GM21528 (cell line): Measurements from ENCODE around the gene GALNT9.
"Not testable (repeated sequence)": the region's sequence is repeated elsewhere in the genome, so short reads cannot be mapped to it uniquely, and the experiment has no call there.

Experiments used
- ATAC-seq: cut with Tn5 transposase; IDR thresholded peaks from one replicate; pipeline ENCODE4 v1.9.1; 2021; ENCODE audit warnings: mild to moderate bottlenecking, moderate library complexity; ENCODE audit not compliant: unreplicated experiment, low FRiP score

GALNT9 gene

DNA sequence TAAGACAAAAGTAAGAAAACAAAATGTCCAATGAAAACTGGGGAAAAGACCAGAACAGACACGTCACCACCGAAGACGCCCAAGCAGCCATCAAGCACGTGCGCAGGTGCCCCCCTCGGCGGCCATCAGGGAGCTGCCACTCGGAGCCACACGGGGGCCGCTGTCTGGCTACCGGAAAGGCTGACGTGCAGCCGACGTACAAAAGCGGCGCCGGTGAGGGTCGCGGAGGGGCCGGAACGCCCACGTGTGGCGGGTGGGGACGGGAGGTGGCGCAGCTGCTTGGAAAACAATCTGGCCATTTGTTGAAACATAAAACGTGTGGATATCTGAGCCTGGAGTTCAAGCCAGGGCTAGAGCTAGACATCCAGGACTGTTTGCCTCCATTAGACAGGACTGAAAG is 60.7 kb downstream of the GALNT9 start:
- ATAC-seq = no peak

DNA sequence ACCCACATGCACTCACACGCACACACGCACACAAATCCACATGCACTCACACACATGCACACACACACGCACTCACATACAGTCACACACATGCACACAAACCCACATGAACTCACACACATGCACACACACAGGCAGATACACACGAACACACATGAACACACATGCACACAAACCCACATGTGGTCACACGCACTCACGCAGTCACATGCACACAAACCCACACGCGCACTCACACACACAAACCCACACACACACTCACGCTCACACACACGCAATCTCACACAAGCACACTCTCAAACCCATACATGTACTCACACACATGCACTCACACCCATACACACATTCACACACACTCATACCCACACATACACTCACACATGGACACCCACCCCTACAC is 61.5 kb downstream of the GALNT9 start:
- ATAC-seq = no peak

DNA sequence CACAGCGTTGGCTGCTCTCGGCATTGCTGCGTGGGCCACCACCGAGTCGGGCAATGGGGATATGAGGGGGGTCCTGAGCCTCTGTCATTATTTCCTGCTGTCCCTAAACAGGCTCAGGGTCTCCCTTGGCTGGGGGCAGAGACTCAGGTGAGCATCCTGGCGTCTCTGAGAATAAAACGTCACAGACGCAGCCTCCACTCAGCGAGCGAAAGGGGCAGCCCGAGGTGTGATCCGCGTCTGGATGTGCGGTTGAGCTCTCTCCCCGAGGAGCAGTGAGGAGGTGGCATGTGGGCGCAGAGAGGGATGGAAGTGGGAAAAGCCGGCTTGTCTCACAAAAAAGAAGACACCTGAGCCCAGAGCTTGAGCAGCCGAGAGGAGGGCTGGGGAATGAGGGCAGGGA is 62.6 kb downstream of the GALNT9 start:
- no peak for ATAC-seq

DNA sequence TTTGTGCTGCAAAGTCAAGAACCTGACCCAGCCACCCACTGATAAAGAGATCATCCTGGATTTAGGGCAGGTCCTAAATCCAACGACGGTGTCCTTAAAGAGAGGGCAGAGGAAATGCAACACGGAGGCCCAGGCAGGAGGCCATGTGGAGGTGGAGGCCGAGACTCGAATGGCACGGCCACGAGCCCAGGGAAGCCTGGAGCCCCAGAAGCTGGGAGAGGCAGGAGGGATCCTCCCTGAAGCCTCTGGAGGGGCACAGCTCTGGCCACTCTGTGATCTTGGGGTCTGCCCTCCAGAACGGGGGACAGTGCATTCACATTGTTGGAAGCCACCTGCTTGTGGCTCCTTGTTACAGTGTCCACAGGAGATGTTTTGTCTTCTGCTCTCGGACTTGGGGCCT is 63.0 kb downstream of the GALNT9 start:
- no peak for ATAC-seq

- not testable (repeated sequence) for ATAC-seq
These were observed 63.6 kb downstream of the GALNT9 start for GRCh38 chr12:132265822-132266221.

DNA sequence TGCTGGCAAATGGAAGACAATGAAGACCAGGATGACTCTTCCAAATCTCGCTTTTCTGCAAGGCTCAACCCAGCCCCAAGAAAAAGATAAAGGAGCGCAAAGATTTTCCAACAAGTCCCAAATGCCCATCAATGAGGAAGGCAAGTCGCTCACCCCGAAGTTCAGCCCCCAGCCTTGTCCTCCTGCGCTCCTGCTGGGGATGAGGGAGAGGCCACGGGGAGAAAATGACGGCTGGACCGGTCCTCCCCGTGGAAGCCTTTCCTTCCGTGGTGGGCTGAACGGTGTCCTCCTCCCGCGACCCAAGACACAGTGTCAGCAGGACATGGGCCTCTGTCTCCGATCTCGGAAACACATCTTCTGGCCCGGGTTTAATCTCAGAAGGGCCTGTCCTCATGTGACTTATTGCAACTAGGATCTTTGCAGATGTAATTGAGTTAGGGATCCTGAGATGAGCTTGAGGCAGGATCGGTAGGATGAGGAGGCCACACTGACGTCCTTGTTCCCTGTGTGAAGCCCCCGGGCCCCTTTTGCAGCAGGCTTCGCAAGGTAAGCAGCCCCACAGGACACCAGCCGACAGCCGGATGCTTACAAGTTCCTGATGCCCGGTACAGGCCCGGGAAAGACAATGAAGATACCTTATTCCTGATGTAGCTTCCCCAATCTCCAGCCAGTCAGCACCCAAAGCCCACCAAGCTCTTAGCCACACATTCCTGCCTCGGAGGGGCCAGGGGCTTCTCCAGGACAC is 64.2 kb downstream of the GALNT9 start:
- no peak for ATAC-seq

DNA sequence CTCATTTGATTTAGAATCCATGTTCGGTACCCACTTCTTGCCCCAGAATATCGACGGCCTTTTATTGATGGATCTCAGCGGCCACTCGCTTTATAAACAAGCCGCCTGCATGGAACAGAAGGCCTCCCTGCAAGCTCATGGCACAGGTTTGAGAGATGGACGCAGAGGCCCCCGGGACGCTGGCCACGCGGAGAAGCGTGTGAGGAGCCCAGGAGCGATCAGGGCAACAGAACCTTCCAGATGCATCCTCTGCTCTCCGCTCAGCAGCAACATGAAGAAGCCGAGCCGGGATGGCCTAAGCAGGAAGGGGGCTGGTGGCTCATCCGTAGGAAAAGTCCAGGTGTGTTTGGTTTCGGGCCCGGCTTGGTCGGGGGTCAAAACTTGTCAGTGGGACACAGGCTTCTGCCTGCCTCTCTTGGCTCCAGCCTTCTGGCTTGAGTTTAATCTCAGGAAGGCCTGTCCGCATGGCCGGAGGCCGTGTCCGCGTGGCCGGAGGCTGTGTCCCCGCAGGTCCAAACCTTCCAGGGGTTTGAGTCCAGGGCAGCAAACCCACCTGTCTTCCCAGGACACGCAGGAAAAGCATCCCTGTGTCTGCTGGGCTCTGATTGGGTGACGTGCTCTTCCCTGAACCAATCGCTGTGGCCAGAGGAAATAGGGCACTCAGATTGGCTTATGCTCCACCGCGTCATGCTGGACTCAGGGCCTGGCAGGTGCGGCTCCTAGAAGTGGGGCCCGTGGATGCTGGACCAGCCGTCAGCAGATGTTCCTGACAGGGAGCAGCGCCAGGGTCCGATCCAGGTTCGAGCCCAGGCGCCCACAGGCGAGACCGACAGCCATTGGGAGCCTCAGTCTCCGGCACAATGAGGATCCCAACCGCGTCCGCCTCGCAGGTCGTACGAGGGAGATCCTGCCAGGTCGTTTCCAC is 65.0 kb downstream of the GALNT9 start:
- no peak for ATAC-seq

DNA sequence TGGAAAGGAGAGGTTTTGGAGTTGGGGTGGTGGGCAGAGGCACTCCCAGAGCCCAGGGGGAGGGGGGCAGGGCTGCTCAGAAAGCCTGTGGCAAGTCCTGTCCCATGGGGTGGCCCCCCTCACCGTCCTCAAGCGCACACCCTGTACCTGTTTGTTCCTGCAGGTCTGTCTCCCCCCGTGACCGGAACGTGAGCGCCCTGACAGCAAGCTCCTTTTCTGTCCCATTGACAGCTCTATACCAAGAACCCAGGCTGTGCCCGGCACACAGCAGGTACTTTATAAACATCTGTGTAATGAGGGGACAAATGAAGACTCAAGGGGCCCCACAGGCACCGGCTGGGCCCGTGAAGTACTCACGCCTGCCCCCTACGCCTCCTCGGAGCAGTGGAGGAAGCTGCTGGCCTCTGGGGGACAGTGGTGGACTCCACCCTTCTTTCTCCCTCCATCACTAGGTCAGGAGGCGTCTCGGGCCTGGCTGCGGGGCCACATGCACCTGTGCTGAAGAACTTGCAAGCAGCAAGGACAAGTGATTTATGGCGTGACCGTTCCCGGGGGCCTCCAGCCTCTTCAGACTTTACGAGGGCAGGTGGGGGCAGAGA is 65.8 kb downstream of the GALNT9 start:
- ATAC-seq = no peak

DNA sequence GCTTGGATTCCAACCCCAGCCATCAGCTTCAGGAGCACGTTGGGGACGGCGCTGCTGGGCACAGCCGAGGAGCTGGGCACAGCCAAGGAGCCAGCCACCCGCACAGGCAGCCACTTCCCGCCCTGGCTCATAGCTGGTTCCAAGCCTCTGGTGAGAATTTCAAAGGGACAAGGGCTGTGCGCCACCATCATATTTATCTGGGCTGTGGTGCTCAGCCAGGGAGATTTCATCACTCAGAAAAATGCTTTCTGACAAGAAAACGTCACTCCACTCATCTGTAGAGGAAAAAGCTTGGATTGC is 66.4 kb downstream of the GALNT9 start:
- ATAC-seq = no peak

DNA sequence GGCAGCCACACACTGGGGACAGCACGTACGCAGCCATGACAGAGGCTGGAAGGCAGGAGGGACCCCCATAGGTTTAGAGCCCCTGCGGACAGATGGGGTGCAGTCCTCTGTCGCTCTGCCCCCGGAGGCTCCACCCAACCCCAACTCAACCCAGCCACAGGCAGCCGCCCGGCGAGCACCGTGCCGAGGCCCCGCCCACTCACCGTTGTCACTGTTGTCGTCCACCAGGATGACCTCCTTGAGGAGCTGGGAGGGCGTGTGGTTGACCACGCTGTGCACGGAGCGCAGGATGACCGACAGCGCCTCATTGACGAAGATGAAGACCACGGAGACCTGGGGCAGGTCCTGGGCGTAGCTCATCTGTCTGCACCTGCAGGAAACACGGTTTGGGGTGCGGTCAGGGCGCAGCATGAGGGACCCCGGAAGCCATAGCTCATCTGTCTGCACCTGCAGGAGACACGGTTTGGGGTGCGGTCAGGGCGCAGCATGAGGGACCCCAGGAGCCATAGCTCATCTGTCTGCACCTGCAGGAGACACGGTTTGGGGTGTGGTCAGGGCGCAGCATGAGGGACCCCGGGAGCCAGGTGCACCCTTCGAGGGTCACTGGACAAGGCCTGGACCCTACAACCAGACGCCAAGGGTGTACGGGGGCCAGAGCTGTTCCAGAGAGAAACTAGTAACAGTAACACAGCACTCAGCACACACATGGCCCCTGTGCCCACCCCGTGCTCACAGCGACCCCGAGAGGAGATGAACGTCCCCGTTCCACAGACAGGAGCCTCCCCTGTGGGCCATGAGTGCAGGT is 66.9 kb downstream of the GALNT9 start:
- ATAC-seq = no peak

- ATAC-seq = no peak
These were observed 67.9 kb downstream of the GALNT9 start for GRCh38 chr12:132261328-132262138.

GRCh38 chr12:132260721-132261120 is 68.7 kb downstream of the GALNT9 start:
- ATAC-seq = no peak

GRCh38 chr12:132259872-132260695 is 69.3 kb downstream of the GALNT9 start:
- no peak for ATAC-seq

GRCh38 chr12:132259364-132259871 is 70.0 kb downstream of the GALNT9 start:
- ATAC-seq = no peak

DNA sequence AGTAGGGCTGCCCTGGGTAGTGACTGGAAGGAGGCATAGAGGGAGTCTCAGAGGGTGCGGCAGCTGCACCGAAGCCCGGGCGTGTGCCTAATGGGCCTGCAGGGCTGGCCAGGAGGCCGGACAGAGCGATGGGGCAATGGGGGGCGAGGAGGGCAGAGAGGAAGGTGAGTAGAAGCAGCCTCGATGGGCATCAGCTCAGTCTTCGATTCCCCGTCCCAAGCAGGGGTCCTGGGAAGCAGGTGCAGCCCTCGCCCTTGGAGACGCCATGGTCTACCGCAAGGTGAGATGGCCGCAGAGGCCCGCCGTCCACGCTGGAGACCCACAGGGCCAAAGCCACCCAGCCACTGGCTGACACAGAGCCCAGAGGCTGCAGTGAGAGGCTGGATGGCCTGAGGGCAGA is 70.8 kb downstream of the GALNT9 start:
- ATAC-seq = no peak

GRCh38 chr12:132257955-132258490 is 71.4 kb downstream of the GALNT9 start:
- no peak for ATAC-seq

GRCh38 chr12:132257206-132257954 is 72.0 kb downstream of the GALNT9 start:
- ATAC-seq = no peak

- no peak for ATAC-seq
These were observed 72.7 kb downstream of the GALNT9 start for GRCh38 chr12:132256646-132257045.
